ENCODE measurements around the gene LIMK1.
"Not testable (repeated sequence)": the region's sequence is repeated elsewhere in the genome, so short reads cannot be mapped to it uniquely, and the experiment has no call there.

GRCh38 chr7:74167324-74167723 lies 83.7 kb downstream of the LIMK1 start:
- TF ChIP-seq CTCF (conservative IDR thresholded peaks at IDR 0.05; ENCODE audit: low read length); EZH2phosphoT487 (IDR thresholded peaks at IDR 0.05; ENCODE audit: borderline replicate concordance): not testable (repeated sequence)
